Tibial artery (tissue), 4 donors: ENCODE data around the gene LOC101059915.
"Not testable (repeated sequence)": the region's sequence is repeated elsewhere in the genome, so short reads cannot be mapped to it uniquely, and the experiment has no call there.

ENCODE experiments used
- DNase-seq, 2 donors: peaks; one replicate each; pipeline ENCODE4 v3.0.0-alpha.2; 2019
- H3K27ac ChIP-seq, 2 donors: fragments of 200-600 bp; sonication (generic) in 1 of 2; 1 replicate in 1 of 2; 2 replicates in 1 of 2; pipeline ENCODE4 v1.5.1; 2018 to 2019; ENCODE audit warnings: mild to moderate bottlenecking in 1 of 2
- H3K27me3 ChIP-seq, 2 donors: fragments of 200-600 bp; sonication (generic) in 1 of 2; one replicate each; pipeline versions ENCODE4 v1.5.1 to v1.6.0; 2016 to 2019
- H3K36me3 ChIP-seq, 3 donors: fragments of 200-600 bp; sonication (generic) in 2 of 3; one replicate each; pipeline ENCODE4 v1.5.1; 2016 to 2019; ENCODE audit warnings: mild to moderate bottlenecking in 2 of 3
- H3K4me1 ChIP-seq, 4 donors: fragments of 200-600 bp; sonication (generic) in 2 of 4; 1 replicate in 3 of 4; 2 replicates in 1 of 4; pipeline ENCODE4 v1.5.1; 2016 to 2019
- H3K4me3 ChIP-seq, 2 donors: fragments of 200-600 bp; sonication (generic) in 1 of 2; 1 replicate in 1 of 2; 2 replicates in 1 of 2; pipeline ENCODE4 v1.5.1; 2018 to 2019; ENCODE audit warnings: mild to moderate bottlenecking in 2 of 2
- H3K9me3 ChIP-seq, 3 donors: fragments of 200-600 bp; sonication (generic) in 1 of 3; one replicate each; pipeline ENCODE4 v1.5.1; 2016 to 2019
- intact Hi-C: fragments of 100-400 bp; cut with DNase I; formaldehyde crosslinking; loops from one replicate; pipeline ENCODE4 v1.15.0; 2023; ENCODE audit warnings: low total_unique reads
- TF ChIP-seq, protein P1 (sequence below), 2 experiments: fragments of 200-600 bp in 1 of 2; fragments of 450-650 bp in 1 of 2; IDR thresholded peaks; one replicate each; pipeline ENCODE4 v1.5.1; 2017 to 2019; ENCODE audit warnings: antibody characterized with exemption in 2 of 2, mild to moderate bottlenecking in 1 of 2, moderate library complexity in 1 of 2

Gene LOC101059915

DNA sequence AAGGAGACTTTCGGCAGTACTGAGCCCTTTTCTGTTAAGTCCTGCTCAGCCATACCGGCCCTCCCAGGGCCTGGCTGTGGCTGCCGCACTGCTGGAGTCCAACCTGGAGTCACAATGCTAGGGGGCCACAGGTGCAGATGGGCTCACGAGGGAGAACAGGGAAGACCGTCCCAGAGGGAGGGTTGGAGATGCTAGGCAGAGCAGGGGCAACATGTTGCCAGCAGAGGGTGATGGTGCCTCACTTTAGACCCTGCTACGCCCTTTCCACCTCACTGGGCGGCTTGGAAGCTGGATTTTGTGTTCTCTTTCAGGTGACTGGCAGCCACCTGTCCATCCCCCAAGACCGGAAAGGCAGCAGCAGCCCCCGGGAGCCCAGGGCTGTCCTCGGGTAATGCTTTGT lies 2.6 kb downstream of the LOC101059915 start:
- TF ChIP-seq, protein P1, sequence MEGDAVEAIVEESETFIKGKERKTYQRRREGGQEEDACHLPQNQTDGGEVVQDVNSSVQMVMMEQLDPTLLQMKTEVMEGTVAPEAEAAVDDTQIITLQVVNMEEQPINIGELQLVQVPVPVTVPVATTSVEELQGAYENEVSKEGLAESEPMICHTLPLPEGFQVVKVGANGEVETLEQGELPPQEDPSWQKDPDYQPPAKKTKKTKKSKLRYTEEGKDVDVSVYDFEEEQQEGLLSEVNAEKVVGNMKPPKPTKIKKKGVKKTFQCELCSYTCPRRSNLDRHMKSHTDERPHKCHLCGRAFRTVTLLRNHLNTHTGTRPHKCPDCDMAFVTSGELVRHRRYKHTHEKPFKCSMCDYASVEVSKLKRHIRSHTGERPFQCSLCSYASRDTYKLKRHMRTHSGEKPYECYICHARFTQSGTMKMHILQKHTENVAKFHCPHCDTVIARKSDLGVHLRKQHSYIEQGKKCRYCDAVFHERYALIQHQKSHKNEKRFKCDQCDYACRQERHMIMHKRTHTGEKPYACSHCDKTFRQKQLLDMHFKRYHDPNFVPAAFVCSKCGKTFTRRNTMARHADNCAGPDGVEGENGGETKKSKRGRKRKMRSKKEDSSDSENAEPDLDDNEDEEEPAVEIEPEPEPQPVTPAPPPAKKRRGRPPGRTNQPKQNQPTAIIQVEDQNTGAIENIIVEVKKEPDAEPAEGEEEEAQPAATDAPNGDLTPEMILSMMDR (IDR thresholded peaks at IDR 0.05), result peak in 1 of 2 experiments; percentile 10
- intact Hi-C loops, H3K27me3 ChIP-seq, H3K27ac ChIP-seq, DNase-seq, H3K9me3 ChIP-seq, H3K4me3 ChIP-seq, H3K4me1 ChIP-seq, H3K36me3 ChIP-seq: not testable (repeated sequence)

DNA sequence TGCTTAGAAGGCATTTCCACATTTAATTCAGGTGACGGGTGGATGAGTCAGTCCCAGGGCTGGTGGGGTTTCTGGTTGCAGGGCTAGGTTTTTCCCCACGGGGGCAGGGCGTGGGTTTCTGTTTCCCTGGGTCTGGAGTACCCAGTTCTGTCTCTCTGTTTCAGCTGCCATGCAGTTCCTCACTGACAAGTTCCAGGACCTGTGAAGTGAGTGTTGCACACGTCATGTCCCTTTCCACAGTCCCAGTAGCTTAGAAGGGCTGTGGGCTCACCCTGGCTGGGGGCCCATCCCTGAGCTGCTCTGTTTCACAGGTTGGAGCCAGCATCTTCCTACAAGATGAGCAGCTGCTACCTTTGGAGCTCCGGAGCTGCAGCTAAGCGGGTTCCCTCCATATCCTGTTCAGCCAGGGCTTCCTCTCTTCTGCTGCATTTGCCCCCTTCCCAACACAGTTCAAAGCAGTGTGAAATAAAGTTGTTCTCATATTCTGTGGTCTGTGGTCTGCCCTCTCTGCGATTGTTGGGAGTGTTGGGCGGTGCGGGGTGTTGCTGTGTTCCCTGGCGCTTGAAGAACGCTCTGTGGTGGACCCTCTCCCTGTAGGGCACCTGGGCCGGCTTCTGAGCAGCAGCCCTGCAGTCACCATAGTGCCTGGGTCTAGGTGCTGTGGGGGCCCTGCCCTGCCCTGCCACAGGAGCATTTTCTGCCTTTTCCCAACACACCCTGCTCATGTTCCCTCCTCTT lies 3.9 kb downstream of the LOC101059915 start:
- intact Hi-C loops, result no loop called here
- Histone ChIP-seq H3K27ac (no peak overlapping the region), H3K4me3 (no peak overlapping the region), H3K36me3 (no peaks in the 10 kb centered on the region), H3K4me1 (no peaks in the 10 kb centered on the region), H3K9me3 (no peaks in the 10 kb centered on the region), H3K27me3 (no peaks in the 10 kb centered on the region)
- DNase-seq, result no peak
- TF ChIP-seq, protein P1 (IDR thresholded peaks at IDR 0.05), result no peak

DNA sequence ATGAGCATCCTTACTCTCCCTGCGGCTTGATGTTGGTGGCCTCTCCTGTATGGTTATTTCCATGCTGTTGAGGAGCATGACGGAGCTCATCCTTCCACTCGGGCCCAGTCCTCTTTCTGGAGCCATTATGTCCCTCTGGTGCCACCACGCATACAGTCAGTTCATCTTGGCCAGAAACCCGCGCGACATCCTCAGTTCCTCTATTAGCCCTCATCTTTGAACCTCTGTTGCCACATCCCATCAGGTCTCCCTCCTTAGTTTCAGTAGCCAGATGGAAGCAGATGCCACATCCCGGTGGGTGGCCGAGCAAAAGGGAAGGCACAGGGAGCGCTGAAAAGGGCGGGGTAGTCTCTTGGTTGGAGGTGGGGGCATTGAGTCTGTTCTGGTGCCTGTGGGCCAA lies 4.6 kb downstream of the LOC101059915 start:
- Histone ChIP-seq H3K27ac (no peak overlapping the region), H3K9me3 (no peaks in the 10 kb centered on the region), H3K36me3 (no peaks in the 10 kb centered on the region), H3K4me1 (no peaks in the 10 kb centered on the region), H3K27me3 (no peaks in the 10 kb centered on the region), H3K4me3 (no peak overlapping the region)
- TF ChIP-seq, protein P1 (IDR thresholded peaks at IDR 0.05), result no peak
- DNase-seq, result peak in 1 of 2 donors; percentile 16
- intact Hi-C loops, result no loop called here

DNA sequence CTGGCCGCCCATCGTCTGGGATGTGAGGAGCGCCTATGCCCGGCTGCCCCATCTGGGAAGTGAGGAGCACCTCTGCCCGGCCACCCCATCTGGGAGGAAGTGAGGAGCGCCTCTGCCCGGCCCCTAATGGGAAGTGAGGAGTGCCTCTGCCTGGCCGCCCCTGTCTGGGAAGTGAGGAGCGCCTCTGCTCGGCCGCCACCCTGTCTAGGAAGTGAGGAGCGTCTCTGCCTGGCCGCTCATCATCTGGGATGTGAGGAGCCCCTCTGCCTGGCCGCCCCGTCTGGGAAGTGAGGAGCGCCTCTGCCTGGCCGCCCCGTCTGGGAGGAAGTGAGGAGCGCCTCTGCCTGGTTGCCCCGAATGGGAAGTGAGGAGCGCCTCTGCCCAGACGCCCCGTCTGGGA lies 8.3 kb downstream of the LOC101059915 start:
- peak in 1 of 2 donors; percentile 9 for DNase-seq
- intact Hi-C loops, result not testable (repeated sequence)

DNA sequence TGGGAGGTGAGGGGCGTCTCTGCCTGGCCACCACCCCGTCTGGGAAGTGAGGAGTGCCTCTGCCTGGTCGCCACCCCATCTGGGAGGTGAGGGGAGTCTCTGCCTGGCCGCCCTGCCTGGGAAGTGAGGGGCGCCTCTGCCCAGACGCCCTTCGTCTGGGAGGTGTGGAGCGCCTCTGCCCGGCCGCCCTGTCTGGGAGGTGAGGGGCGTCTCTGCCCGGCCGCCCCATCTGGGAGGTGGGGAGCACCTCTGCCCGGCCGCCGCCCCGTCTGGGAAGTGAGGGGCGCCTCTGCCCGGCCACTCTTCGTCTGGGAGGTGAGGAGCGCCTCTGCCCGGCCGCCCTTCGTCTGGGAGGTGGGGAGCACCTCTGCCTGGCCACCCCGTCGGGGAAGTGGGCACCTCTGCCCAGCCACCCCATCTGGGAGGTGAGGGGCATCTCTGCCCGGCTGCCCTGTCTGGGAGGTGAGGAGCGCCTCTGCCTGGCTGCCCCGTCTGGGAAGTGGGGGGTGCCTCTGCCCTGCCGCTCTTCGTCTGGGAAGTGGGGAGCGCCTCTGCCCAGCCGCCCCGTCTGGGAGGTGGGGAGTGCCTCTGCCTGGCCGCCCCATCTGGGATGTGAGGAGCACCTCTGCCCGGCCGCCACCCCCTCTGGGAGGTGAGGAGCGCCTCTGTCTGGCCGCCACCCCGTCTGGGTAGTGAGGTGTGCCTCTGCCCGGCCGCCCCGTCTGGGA lies 8.9 kb downstream of the LOC101059915 start:
- H3K27me3 ChIP-seq, intact Hi-C loops, H3K9me3 ChIP-seq, H3K36me3 ChIP-seq, H3K27ac ChIP-seq, H3K4me1 ChIP-seq, H3K4me3 ChIP-seq: not testable (repeated sequence)
- peak in 1 of 2 donors; percentile 27 for DNase-seq

More for the DNA sequence above, 8.3 kb downstream of the LOC101059915 start:
- H3K4me1 ChIP-seq, H3K27ac ChIP-seq, H3K27me3 ChIP-seq, H3K9me3 ChIP-seq, H3K36me3 ChIP-seq, H3K4me3 ChIP-seq: not testable (repeated sequence)

DNA sequence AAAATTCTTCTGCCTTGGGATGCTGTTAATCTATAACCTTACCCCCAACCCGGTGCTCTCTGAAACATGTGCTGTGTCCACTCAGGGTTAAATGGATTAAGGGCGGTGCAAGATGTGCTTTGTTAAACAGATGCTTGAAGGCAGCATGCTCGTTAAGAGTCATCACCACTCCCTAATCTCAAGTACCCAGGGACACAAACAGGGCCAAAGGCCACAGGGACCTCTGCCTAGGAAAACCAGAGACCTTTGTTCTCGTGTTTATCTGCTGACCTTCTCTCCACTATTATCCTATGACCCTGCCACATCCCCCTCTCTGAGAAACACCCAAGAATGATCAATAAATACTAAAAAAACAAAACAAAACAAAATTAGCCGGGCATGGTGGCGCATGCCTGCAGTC lies 9.8 kb downstream of the LOC101059915 start:
- H3K9me3 ChIP-seq, DNase-seq, H3K36me3 ChIP-seq, H3K4me1 ChIP-seq, intact Hi-C loops, H3K4me3 ChIP-seq, H3K27ac ChIP-seq, H3K27me3 ChIP-seq: not testable (repeated sequence)

DNA sequence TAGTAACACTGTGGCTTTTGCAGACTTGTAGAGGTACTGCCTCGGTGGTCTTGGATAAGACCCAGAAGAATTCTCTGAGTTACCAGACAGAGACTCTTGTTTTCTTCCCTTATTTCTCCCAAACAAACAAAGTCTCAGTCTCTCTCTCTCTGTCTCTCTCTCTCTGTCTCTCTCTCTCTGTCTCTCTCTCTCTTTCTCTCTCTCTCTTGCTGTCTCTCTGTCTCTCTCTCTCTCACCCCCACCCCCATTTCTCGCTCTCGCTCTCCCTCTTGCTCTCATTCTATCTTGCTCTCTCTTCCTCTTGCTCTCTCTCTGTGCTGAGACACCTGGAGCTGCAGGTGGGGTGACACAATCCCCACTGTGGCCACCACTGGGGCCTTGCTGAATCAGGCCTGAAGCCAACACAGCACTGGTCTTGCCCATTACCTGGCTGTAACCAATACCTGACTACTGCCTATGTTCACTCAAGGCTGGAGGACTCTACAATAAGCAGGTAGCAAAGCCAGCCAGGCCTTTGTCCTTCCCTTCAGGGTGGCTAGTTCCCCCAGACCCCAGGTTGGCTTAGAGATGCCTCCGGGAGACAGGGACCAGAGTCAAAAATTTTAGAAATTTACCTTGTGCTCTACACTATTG lies 12.3 kb downstream of the LOC101059915 start:
- TF ChIP-seq, protein P1 (IDR thresholded peaks at IDR 0.05), result no peak
- no peaks in the 10 kb centered on the region for H3K9me3 ChIP-seq
- DNase-seq, result no peak

DNA sequence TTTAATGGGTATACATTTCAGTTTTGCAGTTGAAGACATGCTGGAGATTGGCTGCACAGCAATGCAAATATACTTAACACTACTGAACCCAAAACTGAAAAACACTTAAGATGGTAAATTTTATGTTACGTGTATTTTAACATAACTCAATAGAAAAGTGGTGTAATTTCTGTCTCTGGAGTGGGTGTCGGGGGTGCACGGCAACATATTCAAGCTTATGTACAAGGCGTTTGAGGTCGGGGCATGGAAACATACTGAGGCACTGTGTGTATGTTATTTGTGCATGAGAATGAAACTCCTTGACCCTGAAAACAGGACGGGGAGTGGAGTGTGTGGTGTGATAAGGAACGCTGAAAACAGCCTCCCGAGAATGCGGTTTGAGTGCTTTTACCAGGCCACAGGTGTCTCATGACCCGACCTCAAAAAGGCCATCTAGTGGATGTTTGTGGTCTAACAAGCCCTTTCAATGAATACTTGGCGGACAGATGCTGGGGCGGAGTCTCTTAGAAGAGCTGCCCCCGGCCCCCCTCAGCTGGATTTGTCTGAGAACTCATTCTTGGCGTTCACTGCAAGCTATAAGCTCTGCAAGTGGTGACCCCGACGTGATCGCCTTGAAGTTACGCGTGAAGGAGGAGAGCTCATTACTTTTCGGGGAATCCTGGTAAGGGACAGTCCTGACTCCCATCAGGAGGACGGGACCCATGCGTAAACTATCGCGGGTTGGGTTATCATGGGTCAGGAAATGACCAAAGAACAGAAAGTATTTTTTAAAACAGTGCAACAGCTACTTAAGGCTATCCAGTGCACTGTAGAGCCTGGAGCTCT lies 29.5 kb downstream of the LOC101059915 start:
- H3K4me1 ChIP-seq, H3K9me3 ChIP-seq, DNase-seq, intact Hi-C loops, H3K4me3 ChIP-seq, H3K27me3 ChIP-seq, H3K27ac ChIP-seq, H3K36me3 ChIP-seq: not testable (repeated sequence)

More for the DNA sequence above, 12.3 kb downstream of the LOC101059915 start:
- Histone ChIP-seq H3K27ac (no peak overlapping the region), H3K27me3 (no peaks in the 10 kb centered on the region), H3K4me1 (no peaks in the 10 kb centered on the region), H3K36me3 (no peaks in the 10 kb centered on the region), H3K4me3 (no peak overlapping the region)
- intact Hi-C loops, result no loop called here
